Breast epithelium (tissue), 3 donors: ENCODE measurements around the gene ZC3H7B.

Experiments
- CTCF ChIP-seq, 3 donors: fragments of 450-650 bp; IDR thresholded peaks; one replicate each; pipeline ENCODE4 v1.5.1; 2016 to 2017; ENCODE audit warnings: antibody characterized with exemption in 3 of 3, mild to moderate bottlenecking in 3 of 3, moderate library complexity in 3 of 3
- POLR2A ChIP-seq: fragments of 450-650 bp; IDR thresholded peaks from one replicate; pipeline ENCODE4 v1.6.1; 2016; ENCODE audit warnings: antibody characterized with exemption, mild to moderate bottlenecking, moderate library complexity
- POLR2AphosphoS5 ChIP-seq, 3 donors: sonication (generic); formaldehyde crosslinking; IDR thresholded peaks; one replicate each; pipeline ENCODE4 v1.6.1; 2017; ENCODE audit warnings: antibody characterized with exemption in 3 of 3

GRCh38 chr22:41260871-41261270 lies 40.5 kb upstream of the ZC3H7B start:
- no peak for TF ChIP-seq CTCF (IDR thresholded peaks at IDR 0.05)
- no peak for TF ChIP-seq POLR2A
- no peak for TF ChIP-seq POLR2AphosphoS5 (IDR thresholded peaks at IDR 0.05)
